Measurements from ENCODE around the gene UBQLNL. TPM values are rescaled to one million over a fixed set of nuclear protein-coding genes. Genes with fewer than 3 reads are reported as not detected.

UBQLNL gene
- polyA plus RNA-seq, 1 of the 3 experiments (the other 2 are of a cell fraction): 0.03 TPM

- H2AFZ ChIP-seq (ENCODE audit: low read depth): no peak overlapping the region
- no peaks in the 10 kb centered on the region for H3F3A ChIP-seq (replicated peaks; ENCODE audit: insufficient read depth)
- no peak overlapping the region for H3K4me3 ChIP-seq (ENCODE audit: low read depth in 2 of 2, low read length in 1 of 2)
- H3K36me3 ChIP-seq (replicated peaks in 1 of 2; ENCODE audit: control insufficient read depth in 1 of 2, insufficient read depth in 2 of 2, low read length in 1 of 2): no peaks in the 10 kb centered on the region
- no peaks in the 10 kb centered on the region for H3K79me2 ChIP-seq (ENCODE audit: insufficient read depth)
- no peak for DNase-seq
- POLR2A ChIA-PET: no interaction called here
- H3K9me2 ChIP-seq: no peaks in the 10 kb centered on the region
- no peaks in the 10 kb centered on the region for H3K9me3 ChIP-seq
- H3K9ac ChIP-seq: no peak overlapping the region
- 4% methylated on average over 5 of the region's 5 CpGs for WGBS (ENCODE audit: low lambda C conversion rate)
- H3K27me3 ChIP-seq (ENCODE audit: insufficient read depth): peaks cover 9% of the 10 kb centered on the region
- CTCF ChIA-PET: no interaction called here
- TF ChIP-seq FOSL2 (IDR thresholded peaks at IDR 0.05; ENCODE audit: borderline replicate concordance, low read depth) (no peak), MEF2A (IDR thresholded peaks at IDR 0.05; ENCODE audit: borderline replicate concordance, low read depth) (no peak)
- no peaks in the 10 kb centered on the region for H3K4me1 ChIP-seq (ENCODE audit: control insufficient read depth in 1 of 2, insufficient read depth in 2 of 2, low read depth in 1 of 2, low read length in 1 of 2)
- H3K4me2 ChIP-seq: no peak overlapping the region
- no peaks in the 10 kb centered on the region for H4K20me1 ChIP-seq (ENCODE audit: insufficient read depth)
- no peak overlapping the region for H3K27ac ChIP-seq (ENCODE audit: low read depth in 2 of 2, low read length in 1 of 2)
Measured at GRCh38 chr11:5527716-5528115, 11.2 kb upstream of the UBQLNL start.

GRCh38 chr11:5524756-5525155 is 8.3 kb upstream of the UBQLNL start:
- Histone ChIP-seq H3K27me3 (ENCODE audit: insufficient read depth) (no peaks in the 10 kb centered on the region), H3K9ac (no peak overlapping the region), H4K20me1 (ENCODE audit: insufficient read depth) (no peaks in the 10 kb centered on the region), H3K36me3 (replicated peaks in 1 of 2; ENCODE audit: control insufficient read depth in 1 of 2, insufficient read depth in 2 of 2, low read length in 1 of 2) (no peaks in the 10 kb centered on the region), H3K9me3 (no peaks in the 10 kb centered on the region), H3F3A (replicated peaks; ENCODE audit: insufficient read depth) (no peaks in the 10 kb centered on the region), H3K4me3 (ENCODE audit: low read depth in 2 of 2, low read length in 1 of 2) (no peak overlapping the region), H3K4me2 (no peak overlapping the region), H2AFZ (ENCODE audit: low read depth) (no peak overlapping the region), H3K79me2 (ENCODE audit: insufficient read depth) (no peaks in the 10 kb centered on the region), H3K27ac (ENCODE audit: low read depth in 2 of 2, low read length in 1 of 2) (no peak overlapping the region), H3K4me1 (ENCODE audit: control insufficient read depth in 1 of 2, insufficient read depth in 2 of 2, low read depth in 1 of 2, low read length in 1 of 2) (no peaks in the 10 kb centered on the region), H3K9me2 (no peaks in the 10 kb centered on the region)
- no peak for TF ChIP-seq RXRA (IDR thresholded peaks at IDR 0.05; ENCODE audit: borderline replicate concordance, low read depth)
- no peak for TF ChIP-seq NFIC (IDR thresholded peaks at IDR 0.05; ENCODE audit: borderline replicate concordance)
- no peak for TF ChIP-seq USF1 (IDR thresholded peaks at IDR 0.05; ENCODE audit: borderline replicate concordance, low read depth)
- no peak for TF ChIP-seq GATA2 (CRISPR knock-in tag; IDR thresholded peaks at IDR 0.05)
- TF ChIP-seq EP300 (IDR thresholded peaks at IDR 0.05; ENCODE audit: borderline replicate concordance in 1 of 2, low read depth in 1 of 2, low read length in 1 of 2): no peak
- TF ChIP-seq YY1 (IDR thresholded peaks at IDR 0.05; ENCODE audit: low read depth): no peak
- TF ChIP-seq GABPA (IDR thresholded peaks at IDR 0.05; ENCODE audit: low read depth): no peak
- TF ChIP-seq, protein P1, sequence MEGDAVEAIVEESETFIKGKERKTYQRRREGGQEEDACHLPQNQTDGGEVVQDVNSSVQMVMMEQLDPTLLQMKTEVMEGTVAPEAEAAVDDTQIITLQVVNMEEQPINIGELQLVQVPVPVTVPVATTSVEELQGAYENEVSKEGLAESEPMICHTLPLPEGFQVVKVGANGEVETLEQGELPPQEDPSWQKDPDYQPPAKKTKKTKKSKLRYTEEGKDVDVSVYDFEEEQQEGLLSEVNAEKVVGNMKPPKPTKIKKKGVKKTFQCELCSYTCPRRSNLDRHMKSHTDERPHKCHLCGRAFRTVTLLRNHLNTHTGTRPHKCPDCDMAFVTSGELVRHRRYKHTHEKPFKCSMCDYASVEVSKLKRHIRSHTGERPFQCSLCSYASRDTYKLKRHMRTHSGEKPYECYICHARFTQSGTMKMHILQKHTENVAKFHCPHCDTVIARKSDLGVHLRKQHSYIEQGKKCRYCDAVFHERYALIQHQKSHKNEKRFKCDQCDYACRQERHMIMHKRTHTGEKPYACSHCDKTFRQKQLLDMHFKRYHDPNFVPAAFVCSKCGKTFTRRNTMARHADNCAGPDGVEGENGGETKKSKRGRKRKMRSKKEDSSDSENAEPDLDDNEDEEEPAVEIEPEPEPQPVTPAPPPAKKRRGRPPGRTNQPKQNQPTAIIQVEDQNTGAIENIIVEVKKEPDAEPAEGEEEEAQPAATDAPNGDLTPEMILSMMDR (IDR thresholded peaks at IDR 0.05): no peak
- no peak for TF ChIP-seq POLR2AphosphoS5 (IDR thresholded peaks at IDR 0.05; ENCODE audit: low read depth, low read length)
- TF ChIP-seq, protein P2, sequence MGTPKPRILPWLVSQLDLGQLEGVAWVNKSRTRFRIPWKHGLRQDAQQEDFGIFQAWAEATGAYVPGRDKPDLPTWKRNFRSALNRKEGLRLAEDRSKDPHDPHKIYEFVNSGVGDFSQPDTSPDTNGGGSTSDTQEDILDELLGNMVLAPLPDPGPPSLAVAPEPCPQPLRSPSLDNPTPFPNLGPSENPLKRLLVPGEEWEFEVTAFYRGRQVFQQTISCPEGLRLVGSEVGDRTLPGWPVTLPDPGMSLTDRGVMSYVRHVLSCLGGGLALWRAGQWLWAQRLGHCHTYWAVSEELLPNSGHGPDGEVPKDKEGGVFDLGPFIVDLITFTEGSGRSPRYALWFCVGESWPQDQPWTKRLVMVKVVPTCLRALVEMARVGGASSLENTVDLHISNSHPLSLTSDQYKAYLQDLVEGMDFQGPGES (IDR thresholded peaks at IDR 0.05; ENCODE audit: low read depth, low read length): no peak
- no peak for TF ChIP-seq NRF1 (IDR thresholded peaks at IDR 0.05; ENCODE audit: low read depth, low read length)
- TF ChIP-seq PBX3 (IDR thresholded peaks at IDR 0.05): no peak
- TF ChIP-seq CHD2 (IDR thresholded peaks at IDR 0.05; ENCODE audit: low read length, partially characterized antibody): no peak
- no peak for TF ChIP-seq RAD21 (IDR thresholded peaks at IDR 0.05; ENCODE audit: low read length)
- no peak for TF ChIP-seq SIN3A (IDR thresholded peaks at IDR 0.05; ENCODE audit: borderline replicate concordance, low read depth, low read length)
- CTCF ChIA-PET: no interaction called here
- 0% methylated on average over 3 of the region's 3 CpGs for WGBS (ENCODE audit: low lambda C conversion rate)
- DNase-seq: no peak
- POLR2A ChIA-PET: no interaction called here

Measured in SK-N-SH (cell line).